ENCODE data around the gene SMIM29.

DNA sequence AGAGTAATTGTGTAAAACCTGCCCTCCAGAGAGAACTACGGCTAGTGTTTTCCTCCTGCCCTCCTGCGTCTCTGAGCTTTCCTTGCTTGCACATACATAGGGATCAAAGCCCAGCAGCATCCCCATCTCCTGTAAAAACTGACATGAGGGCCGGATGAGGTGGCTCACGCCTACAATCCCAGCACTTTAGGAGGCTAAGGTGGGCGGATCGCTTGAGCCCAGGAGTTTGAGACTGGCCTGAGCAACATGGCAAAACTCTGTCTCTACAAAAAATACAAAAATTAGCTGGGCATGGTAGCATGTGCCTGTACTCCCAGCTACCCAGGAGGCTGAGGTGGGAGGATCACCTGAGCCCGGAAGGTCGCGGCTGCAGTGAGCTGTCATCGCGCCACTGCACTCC is 40.3 kb upstream of the SMIM29 start:
- TF ChIP-seq, protein P1, sequence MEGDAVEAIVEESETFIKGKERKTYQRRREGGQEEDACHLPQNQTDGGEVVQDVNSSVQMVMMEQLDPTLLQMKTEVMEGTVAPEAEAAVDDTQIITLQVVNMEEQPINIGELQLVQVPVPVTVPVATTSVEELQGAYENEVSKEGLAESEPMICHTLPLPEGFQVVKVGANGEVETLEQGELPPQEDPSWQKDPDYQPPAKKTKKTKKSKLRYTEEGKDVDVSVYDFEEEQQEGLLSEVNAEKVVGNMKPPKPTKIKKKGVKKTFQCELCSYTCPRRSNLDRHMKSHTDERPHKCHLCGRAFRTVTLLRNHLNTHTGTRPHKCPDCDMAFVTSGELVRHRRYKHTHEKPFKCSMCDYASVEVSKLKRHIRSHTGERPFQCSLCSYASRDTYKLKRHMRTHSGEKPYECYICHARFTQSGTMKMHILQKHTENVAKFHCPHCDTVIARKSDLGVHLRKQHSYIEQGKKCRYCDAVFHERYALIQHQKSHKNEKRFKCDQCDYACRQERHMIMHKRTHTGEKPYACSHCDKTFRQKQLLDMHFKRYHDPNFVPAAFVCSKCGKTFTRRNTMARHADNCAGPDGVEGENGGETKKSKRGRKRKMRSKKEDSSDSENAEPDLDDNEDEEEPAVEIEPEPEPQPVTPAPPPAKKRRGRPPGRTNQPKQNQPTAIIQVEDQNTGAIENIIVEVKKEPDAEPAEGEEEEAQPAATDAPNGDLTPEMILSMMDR (IDR thresholded peaks at IDR 0.05), result no peak
- TF ChIP-seq POLR2A (IDR thresholded peaks at IDR 0.05), result no peak

Data from esophagus squamous epithelium (tissue), 4 donors.